ENCODE results near the gene DNAJB5.

DNA sequence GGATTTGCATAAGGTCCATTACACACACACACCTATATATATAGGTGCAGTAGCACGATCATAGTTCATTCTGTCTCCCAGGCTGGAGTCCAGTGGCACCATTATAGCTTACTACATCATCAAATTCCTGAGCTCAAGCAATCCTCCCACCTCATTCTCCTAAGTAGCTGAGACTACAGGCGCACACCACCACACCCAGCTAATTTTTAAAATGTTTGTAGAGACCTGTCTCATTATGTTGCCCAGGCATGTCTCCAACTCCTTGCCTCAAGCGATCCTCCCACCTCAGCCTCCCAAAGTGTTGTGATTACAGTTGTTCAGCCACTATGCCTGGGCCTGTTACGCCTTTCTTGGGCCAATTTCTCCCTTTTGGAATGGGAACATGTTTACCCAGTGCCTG, 39.7 kb downstream of the DNAJB5 start:
- TF ChIP-seq CTCF (conservative IDR thresholded peaks at IDR 0.05 in 1 of 2, IDR thresholded peaks at IDR 0.05 in 1 of 2; ENCODE audit: low read depth in 1 of 2, low read length in 2 of 2) (no peak), EZH2 (IDR thresholded peaks at IDR 0.05; ENCODE audit: low read length, missing control alignments) (no peak)

Measured in fibroblast of lung (primary cell).